CD4-positive, alpha-beta T cell (primary cell): ENCODE data around the gene SMIM5. TPM values are rescaled to one million over a fixed set of nuclear protein-coding genes. Genes with fewer than 3 reads are reported as not detected.

ENCODE experiments used
- ATAC-seq: fragments of 200-7000 bp; cut with Tn5 transposase; one replicate; pipeline ENCODE4 v1.10.0; 2022; ENCODE audit warnings: mild to moderate bottlenecking; ENCODE audit not compliant: poor library complexity
- CTCF ChIA-PET: fragments of 350-600 bp; sonication (Branson Sonifier 250); formaldehyde crosslinking; loops from one replicate; lab custom pipeline; 2021; ENCODE audit warnings: antibody characterized with exemption, inconsistent platforms; lab: Charles Lee
- POLR2A ChIA-PET: fragments of 350-600 bp; sonication (Branson Sonifier 250); formaldehyde crosslinking; loops from one replicate; lab custom pipeline; 2021; ENCODE audit warnings: antibody characterized with exemption, inconsistent platforms; lab: Charles Lee
- DNase-seq, 14 experiments: peaks; one replicate each; pipeline ENCODE4 v3.0.0-alpha.2; 2013 to 2020; ENCODE audit warnings: mixed read lengths in 2 of 14
- H3K27ac ChIP-seq, 2 donors: one replicate each; pipeline versions ENCODE4 v1.5.1 to v1.7.0; 2013; ENCODE audit warnings: low read length in 2 of 2, low read depth in 1 of 2, mild to moderate bottlenecking in 1 of 2
- H3K27me3 ChIP-seq, 2 experiments: 1 replicate in 1 of 2; 2 replicates in 1 of 2; pipeline versions ENCODE4 v1.6.1 to v1.7.0; 2013; ENCODE audit warnings: low read length in 2 of 2, control low read depth in 1 of 2, mild to moderate bottlenecking in 1 of 2, moderate library complexity in 1 of 2; ENCODE audit not compliant: insufficient read depth in 2 of 2, control insufficient read depth in 1 of 2
- H3K36me3 ChIP-seq: one replicate; pipeline ENCODE4 v1.6.1; 2013; ENCODE audit warnings: low read length, control low read depth; ENCODE audit not compliant: insufficient read depth
- H3K4me1 ChIP-seq: one replicate; pipeline ENCODE4 v1.6.1; 2013; ENCODE audit warnings: low read length, control low read depth; ENCODE audit not compliant: insufficient read depth
- H3K4me3 ChIP-seq: one replicate; pipeline ENCODE4 v1.5.1; 2013; ENCODE audit warnings: mild to moderate bottlenecking, low read length, moderate library complexity
- H3K9me3 ChIP-seq, 2 experiments: 1 replicate in 1 of 2; 2 replicates in 1 of 2; pipeline versions ENCODE4 v1.6.1 to v1.7.0; 2013; ENCODE audit warnings: low read length in 2 of 2, mild to moderate bottlenecking in 2 of 2, control low read depth in 1 of 2, moderate library complexity in 1 of 2; ENCODE audit not compliant: control insufficient read depth in 1 of 2, insufficient read depth in 1 of 2
- H3K27ac Mint-ChIP-seq: one replicate; pipeline ENCODE4 v1.8.0; 2020; ENCODE audit warnings: mixed read lengths
- H3K27me3 Mint-ChIP-seq: one replicate; pipeline ENCODE4 v1.8.0; 2021; ENCODE audit warnings: mixed read lengths
- H3K36me3 Mint-ChIP-seq: one replicate; pipeline ENCODE4 v1.8.0; 2021; ENCODE audit warnings: low read depth, mixed read lengths
- H3K4me1 Mint-ChIP-seq: one replicate; pipeline ENCODE4 v1.8.0; 2021; ENCODE audit warnings: low read depth, mixed read lengths
- H3K4me3 Mint-ChIP-seq: one replicate; pipeline ENCODE4 v1.8.0; 2020; ENCODE audit warnings: mild to moderate bottlenecking, mixed read lengths
- H3K9me3 Mint-ChIP-seq: one replicate; pipeline ENCODE4 v1.8.0; 2020; ENCODE audit warnings: mixed read lengths
- intact Hi-C, 2 experiments: fragments of 100-400 bp; cut with DNase I in 1 of 2; cut with micrococcal nuclease in 1 of 2; formaldehyde crosslinking; loops; one replicate each; pipeline versions ENCODE4 v1.15.1 to v1.9.0; 2023 to 2025; cut with DNase I, micrococcal nuclease
- total RNA-seq, 174 experiments: library from RNA in 2 of 174; stranded (reverse) in 2 of 174; gene quantifications; one replicate each; pipeline ENCODE4 v1.2.3 and lab custom pipeline; 2021 to 2026
- TF ChIP-seq, protein P1 (sequence below): fragments of 200-600 bp; IDR thresholded peaks from one replicate; pipeline ENCODE4 v1.8.0; 2022; ENCODE audit warnings: antibody characterized with exemption, mild to moderate bottlenecking

SMIM5 gene
- total RNA-seq, 2 experiments from 2014 or later, result 0.75 to 1.3 TPM

DNA sequence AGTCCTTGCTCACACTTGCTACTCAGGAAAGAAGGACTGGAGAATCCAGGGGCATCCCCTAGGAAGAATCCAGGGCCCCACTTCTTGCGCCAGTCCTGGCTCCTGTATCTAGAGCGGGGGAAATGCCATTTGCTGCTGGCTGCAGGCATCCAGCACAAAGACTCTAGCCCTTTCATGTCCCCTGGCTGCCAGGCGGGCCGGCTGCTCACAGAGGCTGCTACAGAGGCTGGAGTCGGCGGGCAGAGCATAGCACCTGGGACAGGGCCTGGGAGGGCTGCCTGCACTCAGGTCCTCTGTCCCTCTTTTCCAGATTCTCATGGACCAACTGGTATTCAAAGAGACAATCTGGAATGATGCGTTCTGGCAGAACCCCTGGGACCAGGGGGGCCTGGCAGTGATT lies 13.8 kb downstream of the SMIM5 start:
- no peaks in the 10 kb centered on the region for H3K9me3 Mint-ChIP-seq
- DNase-seq, result no peak
- CTCF ChIA-PET, result no interaction called here
- H3K27me3 Mint-ChIP-seq, result no peaks in the 10 kb centered on the region
- intact Hi-C loops, result no loop called here
- TF ChIP-seq, protein P1, sequence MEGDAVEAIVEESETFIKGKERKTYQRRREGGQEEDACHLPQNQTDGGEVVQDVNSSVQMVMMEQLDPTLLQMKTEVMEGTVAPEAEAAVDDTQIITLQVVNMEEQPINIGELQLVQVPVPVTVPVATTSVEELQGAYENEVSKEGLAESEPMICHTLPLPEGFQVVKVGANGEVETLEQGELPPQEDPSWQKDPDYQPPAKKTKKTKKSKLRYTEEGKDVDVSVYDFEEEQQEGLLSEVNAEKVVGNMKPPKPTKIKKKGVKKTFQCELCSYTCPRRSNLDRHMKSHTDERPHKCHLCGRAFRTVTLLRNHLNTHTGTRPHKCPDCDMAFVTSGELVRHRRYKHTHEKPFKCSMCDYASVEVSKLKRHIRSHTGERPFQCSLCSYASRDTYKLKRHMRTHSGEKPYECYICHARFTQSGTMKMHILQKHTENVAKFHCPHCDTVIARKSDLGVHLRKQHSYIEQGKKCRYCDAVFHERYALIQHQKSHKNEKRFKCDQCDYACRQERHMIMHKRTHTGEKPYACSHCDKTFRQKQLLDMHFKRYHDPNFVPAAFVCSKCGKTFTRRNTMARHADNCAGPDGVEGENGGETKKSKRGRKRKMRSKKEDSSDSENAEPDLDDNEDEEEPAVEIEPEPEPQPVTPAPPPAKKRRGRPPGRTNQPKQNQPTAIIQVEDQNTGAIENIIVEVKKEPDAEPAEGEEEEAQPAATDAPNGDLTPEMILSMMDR, result no peak
- no peaks in the 10 kb centered on the region for H3K9me3 ChIP-seq
- peaks cover 41% of the 10 kb centered on the region for H3K36me3 Mint-ChIP-seq
- H3K4me3 Mint-ChIP-seq, result no peak overlapping the region
- no peak overlapping the region for H3K4me3 ChIP-seq
- no peaks in the 10 kb centered on the region for H3K27me3 ChIP-seq
- peaks cover 8% of the 10 kb centered on the region for H3K4me1 ChIP-seq
- peaks cover 42% of the 10 kb centered on the region for H3K36me3 ChIP-seq
- POLR2A ChIA-PET, result no interaction called here
- no peak overlapping the region for H3K27ac Mint-ChIP-seq
- no peaks in the 10 kb centered on the region for H3K4me1 Mint-ChIP-seq
- no peak overlapping the region for H3K27ac ChIP-seq
- no peak for ATAC-seq

DNA sequence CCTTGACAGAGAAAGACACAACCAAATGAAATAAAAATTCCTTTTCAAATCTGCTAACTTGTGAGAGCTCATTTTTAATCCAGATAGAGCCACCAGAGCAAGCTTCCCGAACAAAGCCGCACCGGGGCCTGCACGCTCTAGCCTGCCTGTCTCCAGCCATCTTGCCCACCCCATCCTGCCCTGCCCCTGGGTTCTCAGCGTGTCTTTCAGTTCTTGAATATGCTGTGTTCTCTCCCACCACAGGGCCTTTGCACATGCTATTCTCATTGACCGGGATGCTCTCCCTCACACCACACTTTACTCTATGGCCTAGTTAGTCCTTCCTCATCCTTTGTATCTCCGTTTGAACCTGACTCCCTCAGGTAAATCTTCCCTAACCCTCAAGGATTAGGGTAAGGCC lies 14.7 kb downstream of the SMIM5 start:
- Mint-ChIP-seq H3K4me1 (peaks cover 2% of the 10 kb centered on the region), H3K9me3 (no peaks in the 10 kb centered on the region), H3K27me3 (no peaks in the 10 kb centered on the region), H3K36me3 (peaks cover 46% of the 10 kb centered on the region), H3K27ac (no peak overlapping the region), H3K4me3 (no peak overlapping the region)
- DNase-seq, result no peak
- intact Hi-C loops, result no loop called here
- Histone ChIP-seq H3K4me1 (peaks cover 10% of the 10 kb centered on the region), H3K4me3 (no peak overlapping the region), H3K9me3 (no peaks in the 10 kb centered on the region), H3K27me3 (no peaks in the 10 kb centered on the region), H3K27ac (no peak overlapping the region), H3K36me3 (peaks cover 47% of the 10 kb centered on the region)
- ATAC-seq, result no peak
- POLR2A ChIA-PET, result no interaction called here
- TF ChIP-seq, protein P1, result no peak
- CTCF ChIA-PET, result no interaction called here

GRCh38 chr17:75649687-75650086 lies 16.5 kb downstream of the SMIM5 start:
- H3K4me1 Mint-ChIP-seq, result peaks cover 5% of the 10 kb centered on the region
- intact Hi-C loops, result no loop called here
- ChIA-PET CTCF (interaction anchor here (2.1 kb wide), 1 partner anchor 17 kb away, joined by 5 read pairs; no protein-coding TSS in a partner anchor), POLR2A (no interaction called here)
- H3K4me3 Mint-ChIP-seq, result no peak overlapping the region
- DNase-seq (no peak), ATAC-seq (no peak)
- no peaks in the 10 kb centered on the region for H3K9me3 Mint-ChIP-seq
- H3K27ac ChIP-seq, result no peak overlapping the region
- H3K4me3 ChIP-seq, result no peak overlapping the region
- no peaks in the 10 kb centered on the region for H3K27me3 Mint-ChIP-seq
- peaks cover 47% of the 10 kb centered on the region for H3K36me3 ChIP-seq
- H3K36me3 Mint-ChIP-seq, result peaks cover 61% of the 10 kb centered on the region
- H3K4me1 ChIP-seq, result peaks cover 11% of the 10 kb centered on the region
- H3K27me3 ChIP-seq, result no peaks in the 10 kb centered on the region
- H3K27ac Mint-ChIP-seq, result no peak overlapping the region
- H3K9me3 ChIP-seq, result no peaks in the 10 kb centered on the region
- TF ChIP-seq, protein P1, result no peak
